ENCODE results near the gene PTPN22. TPM values are rescaled to one million over a fixed set of nuclear protein-coding genes. Genes with fewer than 3 reads are reported as not detected.

PTPN22 gene
- total and polyA plus RNA-seq, 9 of the 15 experiments (the other 6 are each of a cell fraction or from before 2014, with no cell fraction given) = 0.45 to 4.6 (median 1.1) TPM

DNA sequence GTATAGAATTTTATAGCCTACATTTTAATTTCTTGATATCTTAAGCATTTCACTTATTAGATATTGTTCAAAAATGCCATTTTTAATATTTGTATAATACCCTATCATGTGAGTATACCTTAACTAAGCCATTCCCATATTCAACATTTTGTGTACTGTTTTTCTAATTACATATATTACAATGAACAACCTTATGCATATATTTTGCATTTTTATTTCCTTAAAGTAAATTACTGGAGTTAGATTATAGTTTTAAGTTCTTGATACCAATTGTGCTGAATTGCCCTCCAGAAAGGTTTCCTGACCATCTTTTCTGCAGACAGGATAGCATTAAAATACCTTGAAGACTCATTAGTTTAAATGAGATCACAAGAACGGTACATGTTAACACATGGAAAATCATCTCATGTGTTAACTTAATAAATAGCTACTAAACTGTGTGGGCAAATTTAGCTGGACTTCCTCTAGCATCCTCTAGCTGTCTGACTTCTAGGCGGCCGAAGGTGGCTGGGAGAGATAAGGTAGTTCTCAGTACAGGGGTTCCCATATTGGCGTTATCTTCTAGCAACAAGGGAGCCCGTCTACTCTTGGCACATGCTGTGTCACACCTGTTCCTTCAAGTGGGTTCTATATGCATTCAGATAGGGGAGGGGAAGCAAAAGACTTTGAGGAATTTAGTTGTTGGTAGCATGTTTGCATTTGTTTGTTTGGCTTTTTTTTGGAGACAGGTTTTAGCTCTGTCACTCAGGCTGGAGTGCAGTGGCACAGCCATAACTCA lies 42.6 kb upstream of the PTPN22 start (continued):
- TF ChIP-seq, protein P1, sequence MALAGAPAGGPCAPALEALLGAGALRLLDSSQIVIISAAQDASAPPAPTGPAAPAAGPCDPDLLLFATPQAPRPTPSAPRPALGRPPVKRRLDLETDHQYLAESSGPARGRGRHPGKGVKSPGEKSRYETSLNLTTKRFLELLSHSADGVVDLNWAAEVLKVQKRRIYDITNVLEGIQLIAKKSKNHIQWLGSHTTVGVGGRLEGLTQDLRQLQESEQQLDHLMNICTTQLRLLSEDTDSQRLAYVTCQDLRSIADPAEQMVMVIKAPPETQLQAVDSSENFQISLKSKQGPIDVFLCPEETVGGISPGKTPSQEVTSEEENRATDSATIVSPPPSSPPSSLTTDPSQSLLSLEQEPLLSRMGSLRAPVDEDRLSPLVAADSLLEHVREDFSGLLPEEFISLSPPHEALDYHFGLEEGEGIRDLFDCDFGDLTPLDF (CRISPR knock-in tag; IDR thresholded peaks at IDR 0.05) = peak; percentile 53; the same call in 1 of the 2 replicates
- TF ChIP-seq POLR2AphosphoS5 (IDR thresholded peaks at IDR 0.05; ENCODE audit: control insufficient read depth, insufficient read depth, low read depth, low read length) (peak; percentile 100), C11orf30 (IDR thresholded peaks at IDR 0.05; ENCODE audit: low read depth) (peak; percentile 86), NFATC3 (IDR thresholded peaks at IDR 0.05) (peak; percentile 83; the same call in 1 of the 2 replicates), ZNF695 (CRISPR knock-in tag; IDR thresholded peaks at IDR 0.05) (no peak), IRF9 (tag; IDR thresholded peaks at IDR 0.05) (peak; percentile 38; the same call in 1 of the 2 replicates), ZNF644 (tag; IDR thresholded peaks at IDR 0.05; ENCODE audit: low read depth) (peak; percentile 93), TAF7 (tag; IDR thresholded peaks at IDR 0.05) (no peak), MBD1 (CRISPR knock-in tag; IDR thresholded peaks at IDR 0.05) (no peak), SMARCC2 (IDR thresholded peaks at IDR 0.05; ENCODE audit: low read depth) (peak; percentile 99), ZNF253 (CRISPR knock-in tag; conservative IDR thresholded peaks at IDR 0.05) (no peak)
- TF ChIP-seq, protein P2, sequence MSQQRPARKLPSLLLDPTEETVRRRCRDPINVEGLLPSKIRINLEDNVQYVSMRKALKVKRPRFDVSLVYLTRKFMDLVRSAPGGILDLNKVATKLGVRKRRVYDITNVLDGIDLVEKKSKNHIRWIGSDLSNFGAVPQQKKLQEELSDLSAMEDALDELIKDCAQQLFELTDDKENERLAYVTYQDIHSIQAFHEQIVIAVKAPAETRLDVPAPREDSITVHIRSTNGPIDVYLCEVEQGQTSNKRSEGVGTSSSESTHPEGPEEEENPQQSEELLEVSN (IDR thresholded peaks at IDR 0.05; ENCODE audit: borderline replicate concordance in 1 of 2, extremely low read depth in 1 of 2, insufficient read depth in 1 of 2, insufficient read length in 1 of 2, low read depth in 1 of 2, low read length in 1 of 2, poor library complexity in 1 of 2, severe bottlenecking in 1 of 2) = peak; percentile 39 to 75
- TF ChIP-seq, protein P3, sequence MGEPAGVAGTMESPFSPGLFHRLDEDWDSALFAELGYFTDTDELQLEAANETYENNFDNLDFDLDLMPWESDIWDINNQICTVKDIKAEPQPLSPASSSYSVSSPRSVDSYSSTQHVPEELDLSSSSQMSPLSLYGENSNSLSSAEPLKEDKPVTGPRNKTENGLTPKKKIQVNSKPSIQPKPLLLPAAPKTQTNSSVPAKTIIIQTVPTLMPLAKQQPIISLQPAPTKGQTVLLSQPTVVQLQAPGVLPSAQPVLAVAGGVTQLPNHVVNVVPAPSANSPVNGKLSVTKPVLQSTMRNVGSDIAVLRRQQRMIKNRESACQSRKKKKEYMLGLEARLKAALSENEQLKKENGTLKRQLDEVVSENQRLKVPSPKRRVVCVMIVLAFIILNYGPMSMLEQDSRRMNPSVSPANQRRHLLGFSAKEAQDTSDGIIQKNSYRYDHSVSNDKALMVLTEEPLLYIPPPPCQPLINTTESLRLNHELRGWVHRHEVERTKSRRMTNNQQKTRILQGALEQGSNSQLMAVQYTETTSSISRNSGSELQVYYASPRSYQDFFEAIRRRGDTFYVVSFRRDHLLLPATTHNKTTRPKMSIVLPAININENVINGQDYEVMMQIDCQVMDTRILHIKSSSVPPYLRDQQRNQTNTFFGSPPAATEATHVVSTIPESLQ (CRISPR knock-in tag; IDR thresholded peaks at IDR 0.05) = no peak

Data from K562 (cell line).